ENCODE data around the gene LMBRD2. TPM values are rescaled to one million over a fixed set of nuclear protein-coding genes. Genes with fewer than 3 reads are reported as not detected.

Gene LMBRD2
- total and polyA plus RNA-seq, 9 of the 15 experiments (the other 6 are each of a cell fraction or from before 2014, with no cell fraction given): 2.1 to 24.2 (median 10.6) TPM

DNA sequence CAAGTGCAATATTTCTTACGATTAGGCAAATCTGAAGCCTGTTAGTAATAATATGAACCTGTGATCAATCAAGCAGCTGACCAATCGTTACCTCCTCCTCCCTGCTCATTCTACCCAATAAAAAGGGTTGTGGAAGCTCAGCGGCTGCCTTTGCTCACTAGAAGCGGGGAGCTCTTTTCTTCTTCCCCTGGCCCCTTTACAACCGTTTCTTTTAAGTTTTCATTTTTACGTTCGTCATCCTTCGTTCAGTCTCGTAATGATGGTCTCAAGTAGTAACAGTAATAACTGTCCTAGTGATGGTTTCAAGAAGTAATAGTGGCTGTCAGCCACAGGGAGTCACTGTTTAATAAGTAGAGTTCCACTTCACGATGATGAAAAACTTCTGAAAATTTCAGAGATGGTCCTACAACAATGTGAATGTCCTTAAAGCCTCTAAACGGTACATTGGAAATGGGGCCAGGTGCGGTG lies 91.2 kb downstream of the LMBRD2 start (continued):
- TF ChIP-seq ETV1 (tag; conservative IDR thresholded peaks at IDR 0.05; ENCODE audit: low read depth) (no peak), RAD21 (CRISPR knock-in tag; conservative IDR thresholded peaks at IDR 0.05 in 1 of 2, IDR thresholded peaks at IDR 0.05 in 1 of 2) (peak; percentile 38 to 74), WHSC1 (IDR thresholded peaks at IDR 0.05; ENCODE audit: low read length) (no peak), REST (IDR thresholded peaks at IDR 0.05; ENCODE audit: borderline replicate concordance) (peak; percentile 58; the same call in 1 of the 2 replicates), REST (CRISPR knock-in tag; IDR thresholded peaks at IDR 0.05; ENCODE audit: low read depth) (no peak), CBFA2T2 (conservative IDR thresholded peaks at IDR 0.05) (no peak)
